ENCODE measurements around the gene PTRH1. TPM values are rescaled to one million over a fixed set of nuclear protein-coding genes. Genes with fewer than 3 reads are reported as not detected.

PTRH1 gene
- total and polyA plus RNA-seq, 2 of the 13 experiments (the other 11 are each of a cell fraction or from before 2014, with no cell fraction given), result 4.0 to 10.4 TPM

- TF ChIP-seq ATF2 (CRISPR knock-in tag; IDR thresholded peaks at IDR 0.05), result no peak
- no peak for TF ChIP-seq ZNF460 (CRISPR knock-in tag; IDR thresholded peaks at IDR 0.05; ENCODE audit: borderline replicate concordance)
- TF ChIP-seq KMT2A (CRISPR knock-in tag; IDR thresholded peaks at IDR 0.05), result no peak
- peak; percentile 95 for TF ChIP-seq ZNF230 (CRISPR knock-in tag; IDR thresholded peaks at IDR 0.05)
- no peak for TF ChIP-seq NCOA2 (CRISPR knock-in tag; IDR thresholded peaks at IDR 0.05)
- TF ChIP-seq CREB1 (IDR thresholded peaks at IDR 0.05), result peak; percentile 80
- no peak for TF ChIP-seq CREB1 (CRISPR knock-in tag; IDR thresholded peaks at IDR 0.05)
- no peak for TF ChIP-seq GTF2F1 (IDR thresholded peaks at IDR 0.05; ENCODE audit: low read length)
- TF ChIP-seq ZNF335 (CRISPR knock-in tag; IDR thresholded peaks at IDR 0.05), result peak; percentile 79; the same call in 1 of the 2 replicates
- no peak for TF ChIP-seq ZNF432 (CRISPR knock-in tag; IDR thresholded peaks at IDR 0.05; ENCODE audit: borderline replicate concordance)
- TF ChIP-seq ZNF501 (CRISPR knock-in tag; IDR thresholded peaks at IDR 0.05), result peak; percentile 87
- TF ChIP-seq ZNF772 (CRISPR knock-in tag; IDR thresholded peaks at IDR 0.05), result no peak; the same call in 1 of the 2 replicates
- TF ChIP-seq RBFOX2 (IDR thresholded peaks at IDR 0.05; ENCODE audit: low read depth, low read length), result peak; percentile 84
- TF ChIP-seq HNF4G (IDR thresholded peaks at IDR 0.05; ENCODE audit: borderline replicate concordance, low read depth, low read length), result no peak
- no peak; the same call in 1 of the 2 replicates for TF ChIP-seq HNF4G (CRISPR knock-in tag; IDR thresholded peaks at IDR 0.05; ENCODE audit: borderline replicate concordance, low read depth)
- no peak for TF ChIP-seq KDM1A (CRISPR knock-in tag; IDR thresholded peaks at IDR 0.05)
- peak; percentile 72 for TF ChIP-seq MEIS2 (CRISPR knock-in tag; IDR thresholded peaks at IDR 0.05)
- no peak for TF ChIP-seq HHEX (CRISPR knock-in tag; IDR thresholded peaks at IDR 0.05)
- no peak for TF ChIP-seq HNRNPH1 (optimal IDR thresholded peaks at IDR 0.05; ENCODE audit: low read depth, low read length)
- TF ChIP-seq AGO1 (IDR thresholded peaks at IDR 0.05; ENCODE audit: low read depth, low read length, poor library complexity, severe bottlenecking), result peak; percentile 63
- TF ChIP-seq ELF4 (CRISPR knock-in tag; IDR thresholded peaks at IDR 0.05; ENCODE audit: borderline replicate concordance), result no peak
- no peak for TF ChIP-seq ZNF17 (CRISPR knock-in tag; IDR thresholded peaks at IDR 0.05)
- TF ChIP-seq ZNF264 (CRISPR knock-in tag; IDR thresholded peaks at IDR 0.05), result no peak
- TF ChIP-seq ZNF773 (CRISPR knock-in tag; IDR thresholded peaks at IDR 0.05; ENCODE audit: borderline replicate concordance), result no peak
- TF ChIP-seq THRA (CRISPR knock-in tag; IDR thresholded peaks at IDR 0.05; ENCODE audit: borderline replicate concordance), result 0 out of 2 replicates have a peak, but pooled peaks have one; percentile 22
- TF ChIP-seq ZNF747 (CRISPR knock-in tag; IDR thresholded peaks at IDR 0.05; ENCODE audit: borderline replicate concordance), result 0 out of 2 replicates have a peak, but pooled peaks have one; percentile 23
- no peak for TF ChIP-seq ZNF605 (CRISPR knock-in tag; IDR thresholded peaks at IDR 0.05)
- TF ChIP-seq TFE3 (CRISPR knock-in tag; IDR thresholded peaks at IDR 0.05), result peak; percentile 32; the same call in 1 of the 2 replicates
- no peak for TF ChIP-seq EZH2 (conservative IDR thresholded peaks at IDR 0.05; ENCODE audit: low read depth, low read length)
Observed at GRCh38 chr9:127734747-127735529, 19.5 kb upstream of the PTRH1 start, which contains the start of gene TOR2A (continued).
